Measurements from ENCODE around the gene SLC25A26.
A peak's percentile ranks its signal among the peaks of the same experiment; 100 is the strongest.

The SLC25A26 gene

GRCh38 chr3:66344848-66345578 lies 124.2 kb downstream of the SLC25A26 start:
- H3K4me3 ChIP-seq (replicated peaks in 1 of 2; ENCODE audit: low read depth in 2 of 2, low read length in 2 of 2) = no peak overlapping the region
- no peak for TF ChIP-seq CTCF (IDR thresholded peaks at IDR 0.05; ENCODE audit: low read depth, low read length)
- DNase-seq (ENCODE audit: low read depth in 2 of 2) = no peak

GRCh38 chr3:66348704-66349103 lies 127.9 kb downstream of the SLC25A26 start:
- TF ChIP-seq CTCF (IDR thresholded peaks at IDR 0.05; ENCODE audit: low read depth, low read length) = no peak
- DNase-seq (ENCODE audit: low read depth in 2 of 2) = peak; percentile 20 to 46
- H3K4me3 ChIP-seq (replicated peaks in 1 of 2; ENCODE audit: low read depth in 2 of 2, low read length in 2 of 2) = no peak overlapping the region

- DNase-seq (ENCODE audit: low read depth in 2 of 2) = no peak
- no peak overlapping the region for H3K4me3 ChIP-seq (replicated peaks in 1 of 2; ENCODE audit: low read depth in 2 of 2, low read length in 2 of 2)
- TF ChIP-seq CTCF (IDR thresholded peaks at IDR 0.05; ENCODE audit: low read depth, low read length) = no peak
Observed at GRCh38 chr3:66350601-66351000, 129.8 kb downstream of the SLC25A26 start.

GRCh38 chr3:66353039-66353438 lies 132.2 kb downstream of the SLC25A26 start:
- no peak for TF ChIP-seq CTCF (IDR thresholded peaks at IDR 0.05; ENCODE audit: low read depth, low read length)
- DNase-seq (ENCODE audit: low read depth in 2 of 2) = no peak
- H3K4me3 ChIP-seq (replicated peaks in 1 of 2; ENCODE audit: low read depth in 2 of 2, low read length in 2 of 2) = no peak overlapping the region

- no peak for TF ChIP-seq CTCF (IDR thresholded peaks at IDR 0.05; ENCODE audit: low read depth, low read length)
- peak; percentile 41 to 74 for DNase-seq (ENCODE audit: low read depth in 2 of 2)
- no peak overlapping the region for H3K4me3 ChIP-seq (replicated peaks in 1 of 2; ENCODE audit: low read depth in 2 of 2, low read length in 2 of 2)
Observed at GRCh38 chr3:66353530-66353929, 132.7 kb downstream of the SLC25A26 start.

- TF ChIP-seq CTCF (IDR thresholded peaks at IDR 0.05; ENCODE audit: low read depth, low read length) = no peak
- no peak for DNase-seq (ENCODE audit: low read depth in 2 of 2)
- no peak overlapping the region for H3K4me3 ChIP-seq (replicated peaks in 1 of 2; ENCODE audit: low read depth in 2 of 2, low read length in 2 of 2)
Observed at GRCh38 chr3:66354001-66354400, 133.2 kb downstream of the SLC25A26 start.

GRCh38 chr3:66355394-66355793 lies 134.6 kb downstream of the SLC25A26 start:
- no peak overlapping the region for H3K4me3 ChIP-seq (replicated peaks in 1 of 2; ENCODE audit: low read depth in 2 of 2, low read length in 2 of 2)
- no peak for TF ChIP-seq CTCF (IDR thresholded peaks at IDR 0.05; ENCODE audit: low read depth, low read length)
- no peak for DNase-seq (ENCODE audit: low read depth in 2 of 2)
